22Rv1 (cell line): ENCODE results near the gene TOP3B.

ENCODE experiments used
- CTCF ChIP-seq: fragments of 450-650 bp; IDR thresholded peaks from 2 replicates; pipeline ENCODE4 v1.5.1; 2017; ENCODE audit warnings: mild to moderate bottlenecking
- ZFX ChIP-seq: fragments of 450-650 bp; IDR thresholded peaks from 2 replicates; pipeline ENCODE4 v1.6.1; 2017; ENCODE audit warnings: antibody characterized with exemption, borderline replicate concordance

GRCh38 chr22:21991304-21991596 is 8.7 kb upstream of the TOP3B start:
- no peak for TF ChIP-seq CTCF
- no peak for TF ChIP-seq ZFX
